ENCODE measurements around the gene CRIP1. TPM values are rescaled to one million over a fixed set of nuclear protein-coding genes. Genes with fewer than 3 reads are reported as not detected.

CRIP1 gene
- total RNA-seq, 1 experiment from 2014 or later: 6.9 TPM

DNA sequence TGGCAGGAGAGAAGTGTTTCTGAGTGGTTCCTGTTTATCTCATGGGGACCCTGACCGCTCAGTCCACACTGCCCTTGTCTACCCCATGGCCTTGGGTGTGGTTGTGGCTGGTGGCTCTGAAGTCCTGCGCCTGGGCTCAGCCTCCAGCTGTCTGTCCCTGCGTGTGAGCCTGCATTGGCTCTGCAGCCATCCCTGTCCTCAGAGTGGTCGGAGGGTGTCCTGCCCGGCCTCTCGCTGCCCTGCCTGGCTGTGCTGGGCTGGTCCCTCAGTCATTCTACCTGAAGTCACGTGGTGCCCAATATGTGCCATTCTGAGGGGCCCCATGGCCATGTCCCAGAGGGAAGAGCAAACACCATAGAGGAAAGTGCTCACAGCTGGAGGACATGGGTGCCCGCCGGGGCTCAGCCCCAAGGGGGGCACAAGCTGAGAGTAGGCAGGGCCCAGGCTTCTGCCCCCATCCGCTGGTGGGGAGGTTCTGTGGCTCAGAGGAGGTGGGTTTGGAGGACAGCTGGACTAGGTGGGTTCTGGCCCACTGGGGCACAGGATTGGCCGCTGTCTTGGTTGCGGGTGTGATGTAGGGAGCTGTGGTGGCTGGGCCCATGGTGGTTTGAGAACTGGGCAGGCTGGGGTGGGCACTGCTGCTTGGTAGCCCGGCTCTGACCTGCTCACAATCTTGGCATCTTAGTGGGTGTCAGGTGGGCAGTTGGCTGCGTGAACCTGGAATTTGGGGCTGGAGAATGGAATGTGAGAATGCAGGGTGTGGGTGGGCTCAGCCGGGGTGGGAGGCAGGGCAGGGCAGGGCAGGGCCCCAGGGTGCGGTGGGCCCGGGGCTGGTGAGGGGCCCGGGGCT is 16.0 kb downstream of the CRIP1 start:
- no peak overlapping the region for H3K23ac ChIP-seq (ENCODE audit: insufficient read length, low read depth, low read length)
- H3K56ac ChIP-seq (ENCODE audit: insufficient read length, low read depth, low read length): no peak overlapping the region
- Mint-ChIP-seq H3K4me1 (peaks cover 0 to 4% of the 10 kb centered on the region in 2 experiments; a peak in 2 of 4 replicates), H3K36me3 (ENCODE audit: insufficient read depth in 1 of 3, low read depth in 3 of 3) (no peaks in the 10 kb centered on the region; a peak in 1 of 7 replicates), H3K4me3 (peak overlapping the region in 1 of 2 experiments; percentile 48; a peak in 1 of 5 replicates), H3K27me3 (ENCODE audit: low read depth) (peaks cover 11% of the 10 kb centered on the region), H3K27ac (peak overlapping the region in 1 of 3 experiments; percentile 68; a peak in 2 of 7 replicates), H3K9me3 (peaks cover 0 to 4% of the 10 kb centered on the region in 2 experiments; a peak in 1 of 5 replicates)
- no peak overlapping the region for H2BK12ac ChIP-seq (ENCODE audit: insufficient read length, low read depth, low read length)
- DNase-seq: no peak
- H3K4ac ChIP-seq (ENCODE audit: low read depth, low read length): no peak overlapping the region
- H4K5ac ChIP-seq (ENCODE audit: insufficient read length, low read depth, low read length): no peak overlapping the region
- H3K4me2 ChIP-seq (ENCODE audit: insufficient read depth, insufficient read length, low read length): no peak overlapping the region
- no peaks in the 10 kb centered on the region for H3K27me3 ChIP-seq (ENCODE audit: insufficient read depth, low read length)
- no CpG with 5 or more reads among the region's 18 CpGs for WGBS (ENCODE audit: extremely low coverage, insufficient read length, low lambda C conversion rate)
- no peaks in the 10 kb centered on the region for H3K79me1 ChIP-seq (ENCODE audit: insufficient read depth, low read depth, low read length, poor library complexity, severe bottlenecking)
- no peak overlapping the region for H2AFZ ChIP-seq (ENCODE audit: low read length)
- H3K4me1 ChIP-seq (ENCODE audit: insufficient read depth, low read length): no peaks in the 10 kb centered on the region
- no peak overlapping the region for H3K18ac ChIP-seq (ENCODE audit: insufficient read length, low read depth, low read length)
- H2BK20ac ChIP-seq (ENCODE audit: low read depth, low read length, poor library complexity, severe bottlenecking): no peak overlapping the region
- TF ChIP-seq, protein P1, sequence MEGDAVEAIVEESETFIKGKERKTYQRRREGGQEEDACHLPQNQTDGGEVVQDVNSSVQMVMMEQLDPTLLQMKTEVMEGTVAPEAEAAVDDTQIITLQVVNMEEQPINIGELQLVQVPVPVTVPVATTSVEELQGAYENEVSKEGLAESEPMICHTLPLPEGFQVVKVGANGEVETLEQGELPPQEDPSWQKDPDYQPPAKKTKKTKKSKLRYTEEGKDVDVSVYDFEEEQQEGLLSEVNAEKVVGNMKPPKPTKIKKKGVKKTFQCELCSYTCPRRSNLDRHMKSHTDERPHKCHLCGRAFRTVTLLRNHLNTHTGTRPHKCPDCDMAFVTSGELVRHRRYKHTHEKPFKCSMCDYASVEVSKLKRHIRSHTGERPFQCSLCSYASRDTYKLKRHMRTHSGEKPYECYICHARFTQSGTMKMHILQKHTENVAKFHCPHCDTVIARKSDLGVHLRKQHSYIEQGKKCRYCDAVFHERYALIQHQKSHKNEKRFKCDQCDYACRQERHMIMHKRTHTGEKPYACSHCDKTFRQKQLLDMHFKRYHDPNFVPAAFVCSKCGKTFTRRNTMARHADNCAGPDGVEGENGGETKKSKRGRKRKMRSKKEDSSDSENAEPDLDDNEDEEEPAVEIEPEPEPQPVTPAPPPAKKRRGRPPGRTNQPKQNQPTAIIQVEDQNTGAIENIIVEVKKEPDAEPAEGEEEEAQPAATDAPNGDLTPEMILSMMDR (conservative IDR thresholded peaks at IDR 0.05): no peak
- H3K23me2 ChIP-seq (ENCODE audit: insufficient read length, low read depth, low read length, poor library complexity, severe bottlenecking): peaks cover 2% of the 10 kb centered on the region
- H3K79me2 ChIP-seq (ENCODE audit: insufficient read depth, low read length): no peaks in the 10 kb centered on the region
- no peak overlapping the region for H4K91ac ChIP-seq (ENCODE audit: insufficient read length, low read depth, low read length)
- H2AK5ac ChIP-seq (ENCODE audit: insufficient read length, low read length): no peak overlapping the region
- no peak overlapping the region for H3T11ph ChIP-seq (ENCODE audit: low read length)
- H2BK120ac ChIP-seq (ENCODE audit: low read depth, low read length, poor library complexity, severe bottlenecking): no peak overlapping the region
- no peak overlapping the region for H3K27ac ChIP-seq (ENCODE audit: insufficient read length, low read depth, low read length)
- no peak overlapping the region for H4K8ac ChIP-seq (replicated peaks; ENCODE audit: insufficient read length, low read depth, low read length)
- no peaks in the 10 kb centered on the region for H3K9me3 ChIP-seq (ENCODE audit: control insufficient read depth, low read depth, low read length)
- H2BK5ac ChIP-seq (ENCODE audit: insufficient read length, low read length): no peak overlapping the region
- no peak overlapping the region for H3K9ac ChIP-seq (ENCODE audit: extremely low read depth, insufficient read length, low read length)
- H2BK15ac ChIP-seq (ENCODE audit: low read depth, low read length): no peak overlapping the region
- H3K14ac ChIP-seq (ENCODE audit: insufficient read depth, low read length): no peak overlapping the region; the same call in 1 of the 2 replicates
- H4K20me1 ChIP-seq (ENCODE audit: control insufficient read depth, insufficient read depth, insufficient read length): no peaks in the 10 kb centered on the region
